SK-N-SH (cell line): Measurements from ENCODE around the gene RDH12. TPM values are rescaled to one million over a fixed set of nuclear protein-coding genes. Genes with fewer than 3 reads are reported as not detected.
"Not testable (repeated sequence)": the region's sequence is repeated elsewhere in the genome, so short reads cannot be mapped to it uniquely, and the experiment has no call there.

Experiments used
- CTCF ChIA-PET: fragments of 300-600, 350-600 bp; formaldehyde crosslinking; extraction: SDS; loops from one replicate; lab custom pipeline; 2021; lab: Yijun Ruan, JAX
- POLR2A ChIA-PET: fragments of 350-600 bp; sonication (Branson Sonifier 250); formaldehyde crosslinking; extraction: SDS; loops from one replicate; lab custom pipeline; 2020; ENCODE audit warnings: antibody characterized with exemption, inconsistent platforms; lab: Yijun Ruan, JAX
- DNase-seq: peaks from one replicate; pipeline ENCODE4 v3.0.0; 2012
- H2AFZ ChIP-seq: fragments of 200-600 bp; sonication (generic); 2 replicates; pipeline ENCODE4 v1.8.1; 2016; ENCODE audit warnings: antibody characterized with exemption, mild to moderate bottlenecking, low read depth
- H3F3A ChIP-seq: fragments of 200-600 bp; sonication (generic); replicated peaks from 2 replicates; pipeline ENCODE3; 2016; ENCODE audit warnings: antibody characterized with exemption, mild to moderate bottlenecking; ENCODE audit not compliant: insufficient read depth
- H3K27ac ChIP-seq, 2 experiments: fragments of 200-500 bp in 1 of 2; fragments of 200-600 bp in 1 of 2; sonication (Bioruptor generic) in 1 of 2; sonication (generic), shearing (Covaris generic) in 1 of 2; 2 replicates each; pipeline versions ENCODE4 v1.5.1 to v1.6.1; 2014 to 2016; ENCODE audit warnings: low read depth in 2 of 2, inconsistent platforms in 1 of 2, low read length in 1 of 2, mild to moderate bottlenecking in 1 of 2, mixed read lengths in 1 of 2
- H3K27me3 ChIP-seq: fragments of 200-600 bp; sonication (generic), shearing (Covaris generic); 2 replicates; pipeline ENCODE4 v1.6.1; 2016; ENCODE audit warnings: mixed run types; ENCODE audit not compliant: insufficient read depth
- H3K36me3 ChIP-seq, 2 experiments: fragments of 200-500 bp in 1 of 2; fragments of 200-600 bp in 1 of 2; sonication (Bioruptor generic) in 1 of 2; sonication (generic) in 1 of 2; replicated peaks in 1 of 2; 2 replicates each; pipeline versions ENCODE3 to v1.5.1; 2014 to 2016; ENCODE audit warnings: low read length in 1 of 2, mild to moderate bottlenecking in 1 of 2; ENCODE audit not compliant: insufficient read depth in 2 of 2, control insufficient read depth in 1 of 2
- H3K4me1 ChIP-seq, 2 experiments: fragments of 200-500 bp in 1 of 2; fragments of 200-600 bp in 1 of 2; sonication (Bioruptor generic) in 1 of 2; sonication (generic), shearing (Covaris generic) in 1 of 2; 2 replicates each; pipeline versions ENCODE4 v1.5.1 to v1.6.1; 2014 to 2016; ENCODE audit warnings: low read depth in 1 of 2, low read length in 1 of 2, mixed run types in 1 of 2; ENCODE audit not compliant: insufficient read depth in 2 of 2, control insufficient read depth in 1 of 2
- H3K4me2 ChIP-seq: fragments of 200-600 bp; sonication (generic), shearing (Covaris generic); 2 replicates; pipeline ENCODE4 v1.6.1; 2017; ENCODE audit warnings: mixed run types
- H3K4me3 ChIP-seq, 2 experiments: fragments of 200-500 bp in 1 of 2; fragments of 200-600 bp in 1 of 2; sonication (Bioruptor generic) in 1 of 2; sonication (generic), shearing (Covaris generic) in 1 of 2; 2 replicates each; pipeline versions ENCODE4 v1.5.1 to v1.8.1; 2014 to 2016; ENCODE audit warnings: low read depth in 2 of 2, inconsistent platforms in 1 of 2, low read length in 1 of 2, mild to moderate bottlenecking in 1 of 2, mixed read lengths in 1 of 2, moderate library complexity in 1 of 2
- H3K79me2 ChIP-seq: fragments of 200-600 bp; sonication (generic); 2 replicates; pipeline ENCODE4 v1.8.1; 2017; ENCODE audit warnings: mild to moderate bottlenecking; ENCODE audit not compliant: insufficient read depth
- H3K9ac ChIP-seq: fragments of 200-600 bp; sonication (generic); 2 replicates; pipeline ENCODE4 v1.6.1; 2017; ENCODE audit warnings: mixed run types
- H3K9me2 ChIP-seq: fragments of 200-600 bp; sonication (generic); 2 replicates; pipeline ENCODE4 v1.6.1; 2017; ENCODE audit warnings: mixed run types
- H3K9me3 ChIP-seq: fragments of 200-600 bp; sonication (generic); 2 replicates; pipeline ENCODE4 v1.6.1; 2017; ENCODE audit warnings: mixed run types, mild to moderate bottlenecking, moderate library complexity
- H4K20me1 ChIP-seq: fragments of 200-600 bp; sonication (generic); 2 replicates; pipeline ENCODE4 v1.6.1; 2017; ENCODE audit warnings: mild to moderate bottlenecking, mixed run types; ENCODE audit not compliant: insufficient read depth
- EZH2phosphoT487 ChIP-seq: fragments of 200-600 bp; sonication (generic); IDR thresholded peaks from 2 replicates; pipeline ENCODE4 v1.6.1; 2017; ENCODE audit warnings: low read depth, mixed run types, mild to moderate bottlenecking, antibody characterized with exemption, moderate library complexity, borderline replicate concordance
- GATA2 ChIP-seq: sonication (generic); formaldehyde crosslinking; IDR thresholded peaks from 2 replicates; pipeline ENCODE4 v1.5.0; 2020; ENCODE audit warnings: mild to moderate bottlenecking, missing genetic modification reagents
- MEF2A ChIP-seq: IDR thresholded peaks from 2 replicates; pipeline ENCODE4 v1.4.0; 2012; ENCODE audit warnings: low read depth, borderline replicate concordance
- NRF1 ChIP-seq: IDR thresholded peaks from 2 replicates; pipeline ENCODE4 v1.6.1; 2012; ENCODE audit warnings: low read depth, mild to moderate bottlenecking, low read length
- RAD21 ChIP-seq: IDR thresholded peaks from 2 replicates; pipeline ENCODE4 v1.6.1; 2012; ENCODE audit warnings: mild to moderate bottlenecking, low read length
- RFX5 ChIP-seq: IDR thresholded peaks from 2 replicates; pipeline ENCODE4 v1.6.1; 2012; ENCODE audit warnings: mild to moderate bottlenecking, improper control_type of control experiment, low read length
- TAF1 ChIP-seq: IDR thresholded peaks from 2 replicates; pipeline ENCODE4 v1.6.1; 2012; ENCODE audit warnings: low read depth, mild to moderate bottlenecking, low read length, moderate library complexity, borderline replicate concordance
- WGBS: methylation state at CpG from one replicate; pipeline ENCODE4 v1.1.6; 2017; ENCODE audit warnings: low lambda C conversion rate; 5-methylcytosine and 5-hydroxymethylcytosine counted together
- polyA plus RNA-seq, 3 experiments: library from polyadenylated mRNA; depleted of rRNA; stranded (reverse); fragments of >200 nt; gene quantifications; 2 replicates each; pipeline ENCODE4 v1.2.3, GENCODE V29; 2012
- TF ChIP-seq, protein P1 (sequence below): fragments of 150-350 bp; IDR thresholded peaks from 2 replicates; pipeline ENCODE4 v1.6.1; 2017; ENCODE audit warnings: antibody characterized with exemption, low read length, low read depth, borderline replicate concordance
- TF ChIP-seq, protein P2 (sequence below): IDR thresholded peaks from 2 replicates; pipeline ENCODE4 v1.6.1; 2012; ENCODE audit warnings: mild to moderate bottlenecking, low read depth, low read length, moderate library complexity

Gene RDH12
- polyA plus RNA-seq, 1 of the 3 experiments (the other 2 are of a cell fraction), result not detected

DNA sequence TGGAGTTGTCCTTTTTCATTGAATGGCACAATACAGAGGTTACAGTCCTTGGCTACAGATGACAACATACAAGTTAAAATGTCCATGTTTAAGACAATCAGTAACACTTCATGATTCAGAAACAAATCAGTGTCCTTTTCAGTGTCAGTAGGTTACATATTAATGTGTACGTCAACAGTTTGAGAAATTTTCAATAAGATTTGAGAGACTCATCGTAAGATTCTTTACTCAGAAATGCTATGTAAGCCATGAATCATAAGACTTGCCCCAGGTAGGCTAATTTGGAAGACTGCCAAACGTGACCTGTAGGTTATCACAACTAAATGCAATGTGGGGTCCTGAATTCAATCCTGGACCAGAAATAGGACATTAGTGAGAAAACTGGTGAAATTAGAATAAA is 3.5 kb downstream of the RDH12 start:
- Histone ChIP-seq H3K27ac (no peak overlapping the region), H3K9me2 (no peaks in the 10 kb centered on the region), H3K79me2 (no peaks in the 10 kb centered on the region), H3K9me3 (peaks cover 10% of the 10 kb centered on the region; the same call in 1 of the 2 replicates), H2AFZ (no peak overlapping the region), H3K9ac (no peak overlapping the region), H3K4me3 (no peak overlapping the region), H3K4me1 (no peaks in the 10 kb centered on the region), H3K4me2 (no peak overlapping the region), H3K27me3 (no peaks in the 10 kb centered on the region), H3K36me3 (no peaks in the 10 kb centered on the region), H3F3A (no peaks in the 10 kb centered on the region), H4K20me1 (no peaks in the 10 kb centered on the region)
- DNase-seq, result no peak
- POLR2A ChIA-PET, result interaction anchor here (0.6 kb wide), 1 partner anchor 114 kb away, joined by 3 read pairs; no protein-coding TSS in a partner anchor
- TF ChIP-seq MEF2A (no peak), EZH2phosphoT487 (no peak), RFX5 (no peak), TAF1 (no peak), NRF1 (no peak), GATA2 (CRISPR knock-in tag) (no peak), RAD21 (no peak)
- TF ChIP-seq, protein P1, sequence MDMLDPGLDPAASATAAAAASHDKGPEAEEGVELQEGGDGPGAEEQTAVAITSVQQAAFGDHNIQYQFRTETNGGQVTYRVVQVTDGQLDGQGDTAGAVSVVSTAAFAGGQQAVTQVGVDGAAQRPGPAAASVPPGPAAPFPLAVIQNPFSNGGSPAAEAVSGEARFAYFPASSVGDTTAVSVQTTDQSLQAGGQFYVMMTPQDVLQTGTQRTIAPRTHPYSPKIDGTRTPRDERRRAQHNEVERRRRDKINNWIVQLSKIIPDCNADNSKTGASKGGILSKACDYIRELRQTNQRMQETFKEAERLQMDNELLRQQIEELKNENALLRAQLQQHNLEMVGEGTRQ, result no peak
- TF ChIP-seq, protein P2, sequence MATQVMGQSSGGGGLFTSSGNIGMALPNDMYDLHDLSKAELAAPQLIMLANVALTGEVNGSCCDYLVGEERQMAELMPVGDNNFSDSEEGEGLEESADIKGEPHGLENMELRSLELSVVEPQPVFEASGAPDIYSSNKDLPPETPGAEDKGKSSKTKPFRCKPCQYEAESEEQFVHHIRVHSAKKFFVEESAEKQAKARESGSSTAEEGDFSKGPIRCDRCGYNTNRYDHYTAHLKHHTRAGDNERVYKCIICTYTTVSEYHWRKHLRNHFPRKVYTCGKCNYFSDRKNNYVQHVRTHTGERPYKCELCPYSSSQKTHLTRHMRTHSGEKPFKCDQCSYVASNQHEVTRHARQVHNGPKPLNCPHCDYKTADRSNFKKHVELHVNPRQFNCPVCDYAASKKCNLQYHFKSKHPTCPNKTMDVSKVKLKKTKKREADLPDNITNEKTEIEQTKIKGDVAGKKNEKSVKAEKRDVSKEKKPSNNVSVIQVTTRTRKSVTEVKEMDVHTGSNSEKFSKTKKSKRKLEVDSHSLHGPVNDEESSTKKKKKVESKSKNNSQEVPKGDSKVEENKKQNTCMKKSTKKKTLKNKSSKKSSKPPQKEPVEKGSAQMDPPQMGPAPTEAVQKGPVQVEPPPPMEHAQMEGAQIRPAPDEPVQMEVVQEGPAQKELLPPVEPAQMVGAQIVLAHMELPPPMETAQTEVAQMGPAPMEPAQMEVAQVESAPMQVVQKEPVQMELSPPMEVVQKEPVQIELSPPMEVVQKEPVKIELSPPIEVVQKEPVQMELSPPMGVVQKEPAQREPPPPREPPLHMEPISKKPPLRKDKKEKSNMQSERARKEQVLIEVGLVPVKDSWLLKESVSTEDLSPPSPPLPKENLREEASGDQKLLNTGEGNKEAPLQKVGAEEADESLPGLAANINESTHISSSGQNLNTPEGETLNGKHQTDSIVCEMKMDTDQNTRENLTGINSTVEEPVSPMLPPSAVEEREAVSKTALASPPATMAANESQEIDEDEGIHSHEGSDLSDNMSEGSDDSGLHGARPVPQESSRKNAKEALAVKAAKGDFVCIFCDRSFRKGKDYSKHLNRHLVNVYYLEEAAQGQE, result no peak
- 43% methylated on average over 3 of the region's 3 CpGs for WGBS
- CTCF ChIA-PET, result interaction anchor here (0.6 to 11.0 kb wide), 54 partner anchors 9 to 1346 kb away, joined by 3 to 208 read pairs (median 6); partner anchors contain the start of genes ARG2, ATP6V1D, EIF2S1 and PIGH

DNA sequence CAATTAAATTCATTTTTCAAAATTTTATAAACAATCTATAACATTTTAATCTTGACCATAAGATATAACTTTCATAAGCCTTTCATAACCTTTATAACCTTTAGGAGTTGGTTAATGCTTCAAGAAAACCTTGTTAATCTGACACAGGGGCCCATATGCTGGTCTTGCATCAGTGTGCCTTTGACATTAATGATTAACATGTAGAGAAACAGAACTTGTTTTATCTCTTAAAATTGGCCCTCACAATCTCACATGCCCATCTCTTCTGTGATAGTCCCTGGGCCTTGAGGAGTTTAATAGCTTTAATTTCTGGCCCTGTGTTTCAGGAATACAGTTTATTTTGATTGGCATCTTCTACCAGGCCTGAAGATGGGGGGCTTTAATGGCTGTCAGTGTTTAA is 7.7 kb downstream of the RDH12 start:
- H3K27ac ChIP-seq, DNase-seq, H3K4me1 ChIP-seq, H3F3A ChIP-seq, H4K20me1 ChIP-seq, H2AFZ ChIP-seq, H3K9ac ChIP-seq, H3K4me2 ChIP-seq, H3K27me3 ChIP-seq, POLR2A ChIA-PET, H3K9me2 ChIP-seq, H3K4me3 ChIP-seq, H3K79me2 ChIP-seq, H3K36me3 ChIP-seq: not testable (repeated sequence)
- CTCF ChIA-PET, result interaction anchor here (1.2 to 11.0 kb wide), 2 partner anchors 128 to 282 kb away, joined by 3 to 208 read pairs; no protein-coding TSS in a partner anchor
- peaks cover 14% of the 10 kb centered on the region for H3K9me3 ChIP-seq

DNA sequence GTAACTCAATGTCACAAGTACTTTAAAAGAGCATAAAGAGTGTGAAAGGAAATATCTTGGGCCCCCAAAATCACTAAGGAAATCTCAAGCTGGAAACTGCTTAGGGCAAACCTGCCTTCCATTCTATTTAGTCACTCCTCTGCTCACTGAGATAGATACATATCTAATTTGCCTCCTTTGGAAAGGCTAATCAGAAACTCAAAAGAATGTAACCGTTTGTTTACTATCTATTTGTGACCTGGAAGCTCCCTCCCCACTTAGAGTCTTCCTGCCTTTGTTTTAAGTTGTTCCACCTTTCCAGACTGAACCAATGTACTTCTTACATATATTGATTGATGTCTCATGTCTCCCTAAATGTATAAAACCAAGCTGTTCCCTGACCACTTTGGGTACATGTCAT is 8.1 kb downstream of the RDH12 start:
- H3K27me3 ChIP-seq, H3K9ac ChIP-seq, H3K4me1 ChIP-seq, POLR2A ChIA-PET, H4K20me1 ChIP-seq, H3K79me2 ChIP-seq, H3K9me2 ChIP-seq, H3K27ac ChIP-seq, H3K36me3 ChIP-seq, H2AFZ ChIP-seq, H3F3A ChIP-seq, H3K4me3 ChIP-seq, DNase-seq, H3K4me2 ChIP-seq: not testable (repeated sequence)
- H3K9me3 ChIP-seq, result peaks cover 14% of the 10 kb centered on the region
- WGBS, result 0% methylated on average over 1 of the region's 1 CpG
- CTCF ChIA-PET, result interaction anchor here (1.2 to 11.0 kb wide), 2 partner anchors 128 to 283 kb away, joined by 3 to 208 read pairs; no protein-coding TSS in a partner anchor
